HepG2 (cell line): ENCODE measurements around the gene BMP8A. TPM values are rescaled to one million over a fixed set of nuclear protein-coding genes. Genes with fewer than 3 reads are reported as not detected.
A peak's percentile ranks its signal among the peaks of the same experiment; 100 is the strongest.

Source experiments
- CEBPB ChIP-seq: IDR thresholded peaks from 2 replicates; pipeline ENCODE4 v1.6.1; 2011; ENCODE audit warnings: low read depth, low read length, improper control_type of control experiment, borderline replicate concordance
- FOSL2 ChIP-seq: sonication (generic); formaldehyde crosslinking; IDR thresholded peaks from 2 replicates; pipeline ENCODE4 v1.4.0; 2020; ENCODE audit warnings: missing genetic modification reagents
- HMGXB4 ChIP-seq, 2 experiments: sonication (generic) in 1 of 2; formaldehyde crosslinking in 1 of 2; IDR thresholded peaks; 2 replicates each; pipeline versions ENCODE4 v1.4.0 to v1.6.1; 2018 to 2020; ENCODE audit warnings: missing genetic modification reagents in 2 of 2, borderline replicate concordance in 1 of 2, low read depth in 1 of 2, mild to moderate bottlenecking in 1 of 2, missing biosample characterization in 1 of 2
- HNF1B ChIP-seq: sonication (generic); formaldehyde crosslinking; IDR thresholded peaks from 2 replicates; pipeline ENCODE4 v1.5.1; 2020; ENCODE audit warnings: mild to moderate bottlenecking, moderate library complexity, missing genetic modification reagents
- KDM5A ChIP-seq: fragments of 200-600 bp; sonication (generic); IDR thresholded peaks from 2 replicates; pipeline ENCODE4 v1.7.0; 2018; ENCODE audit warnings: antibody characterized with exemption, mild to moderate bottlenecking, low read length, borderline replicate concordance
- RXRA ChIP-seq: sonication (generic); formaldehyde crosslinking; IDR thresholded peaks from 2 replicates; pipeline ENCODE4 v1.5.1; 2020; ENCODE audit warnings: missing genetic modification reagents
- SNAPC4 ChIP-seq: sonication (generic); formaldehyde crosslinking; IDR thresholded peaks from 2 replicates; pipeline ENCODE4 v1.4.0; 2020; ENCODE audit warnings: mild to moderate bottlenecking, missing genetic modification reagents
- TEAD3 ChIP-seq: optimal IDR thresholded peaks from 2 replicates; pipeline ENCODE3; 2016; ENCODE audit warnings: borderline replicate concordance
- ZNF274 ChIP-seq: sonication (generic); formaldehyde crosslinking; IDR thresholded peaks from 2 replicates; pipeline ENCODE4 v1.5.1; 2020; ENCODE audit warnings: mild to moderate bottlenecking, missing genetic modification reagents
- ZNF678 ChIP-seq: sonication (generic); formaldehyde crosslinking; IDR thresholded peaks from 2 replicates; pipeline ENCODE4 v1.4.0; 2020; ENCODE audit warnings: mild to moderate bottlenecking, missing genetic modification reagents
- polyA plus RNA-seq, 8 experiments: library from polyadenylated mRNA; depleted of rRNA in 3 of 8; stranded (reverse) in 7 of 8; unstranded in 1 of 8; fragments of >200 nt; fragmentation: Illumina TruSeq in 4 of 8; extraction: Trizol in 4 of 8; gene quantifications; 2 replicates each; pipeline versions ENCODE4 v1.2.1 to v1.2.3, GENCODE V29; 2011 to 2016; ENCODE audit warnings: low read depth in 4 of 8, missing spikeins in 1 of 8, mixed read lengths in 1 of 8; ENCODE audit not compliant: insufficient read depth in 1 of 8
- total RNA-seq, 5 experiments: library from RNA; depleted of rRNA; stranded (reverse); fragments of >200 nt; fragmentation: Illumina TruSeq; extraction: Trizol; gene quantifications; 2 replicates each; pipeline ENCODE4 v1.2.3, GENCODE V29; 2016; ENCODE audit warnings: low read depth in 1 of 5

The BMP8A gene
- total and polyA plus RNA-seq, 2 of the 13 experiments (the other 11 are each of a cell fraction or from before 2014, with no cell fraction given) = 0.05 TPM; not detected in 1

GRCh38 chr1:39566441-39567137, 75.2 kb downstream of the BMP8A start (continued):
- TF ChIP-seq KDM5A (no peak), SNAPC4 (CRISPR knock-in tag) (no peak), ZNF274 (CRISPR knock-in tag) (no peak), TEAD3 (CRISPR knock-in tag) (peak; percentile 90), ZNF678 (no peak), HMGXB4 (CRISPR knock-in tag; IDR thresholded peaks at IDR 0.05; ENCODE audit: borderline replicate concordance in 1 of 2, low read depth in 1 of 2) (peak; percentile 29 to 31; a peak in 2 of 4 replicates), FOSL2 (CRISPR knock-in tag) (peak; percentile 37; the same call in 1 of the 2 replicates), HNF1B (CRISPR knock-in tag) (no peak), CEBPB (peak; percentile 61; the same call in 1 of the 2 replicates), RXRA (peak; percentile 28; the same call in 1 of the 2 replicates)
